ENCODE measurements around the gene SEC14L5. TPM values are rescaled to one million over a fixed set of nuclear protein-coding genes. Genes with fewer than 3 reads are reported as not detected.

Gene SEC14L5
- total RNA-seq, 1 donor from 2014 or later: not detected

DNA sequence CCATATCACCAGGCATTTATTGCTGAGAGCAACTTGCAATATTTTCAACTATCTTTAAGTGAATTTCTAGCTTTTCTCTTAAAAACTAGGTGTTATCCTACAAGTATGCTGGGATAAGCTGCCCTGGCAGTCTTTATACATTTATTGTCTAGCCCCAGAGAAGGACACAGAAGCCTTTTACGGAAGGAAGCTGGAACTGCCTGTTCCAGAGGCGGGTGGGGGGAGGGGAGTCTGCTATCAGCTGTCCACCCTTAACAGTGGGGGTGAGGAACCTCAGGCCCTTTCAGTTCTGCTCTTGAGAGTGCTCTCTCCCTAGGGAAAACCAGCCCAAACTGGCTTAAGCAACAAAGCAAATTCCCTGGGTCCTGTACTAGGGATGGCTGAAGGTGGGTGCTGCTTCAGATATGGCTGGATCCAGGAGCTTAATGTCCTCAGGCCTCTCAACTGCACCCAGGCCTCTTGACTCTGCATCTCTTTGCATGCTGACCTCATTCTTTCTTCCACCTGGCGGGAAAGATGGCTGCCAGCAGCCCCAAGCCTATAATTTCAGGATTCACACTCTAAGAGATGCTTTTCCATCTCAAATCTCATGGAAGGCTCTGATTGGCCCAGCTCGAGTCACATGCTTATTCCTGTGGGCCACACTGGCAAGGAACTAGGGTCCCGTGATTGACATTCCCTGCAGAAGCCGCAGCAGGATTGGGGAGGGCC is 59.0 kb downstream of the SEC14L5 start:
- no peak for DNase-seq

DNA sequence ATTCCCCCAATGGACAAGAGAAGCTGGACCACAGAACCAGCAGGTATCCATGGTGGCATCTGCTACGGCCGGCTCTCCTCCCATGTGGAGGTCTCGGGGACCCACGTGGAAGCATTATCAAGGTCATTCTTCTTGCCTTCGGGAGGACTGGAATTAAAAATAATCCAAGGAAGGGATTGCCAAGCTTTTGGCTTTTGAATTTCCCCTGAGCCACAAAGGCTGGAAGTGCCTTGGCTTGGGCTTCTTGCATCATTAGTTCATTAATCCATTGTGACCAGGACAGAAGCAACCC is 59.5 kb downstream of the SEC14L5 start:
- no peak for DNase-seq

DNA sequence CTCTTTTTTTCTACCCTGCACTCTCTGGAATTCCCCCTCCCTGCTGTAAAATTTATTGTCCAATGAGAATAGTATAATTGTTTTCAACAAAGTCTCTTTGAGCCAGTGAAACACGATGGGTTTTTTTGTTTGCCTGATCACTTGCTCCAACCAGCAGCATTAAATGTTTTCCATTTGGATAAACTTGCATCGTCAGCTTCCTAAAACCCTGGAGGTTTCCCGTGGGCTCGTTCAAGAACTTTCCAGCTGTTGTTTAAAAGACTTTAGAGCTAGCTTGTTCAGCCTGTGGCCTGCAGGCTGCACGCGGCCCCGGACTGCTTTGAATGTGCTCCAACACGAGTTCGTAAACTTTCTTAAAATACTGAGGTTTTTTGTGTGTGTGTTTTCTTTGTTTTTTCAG is 60.7 kb downstream of the SEC14L5 start:
- no peak for DNase-seq

DNA sequence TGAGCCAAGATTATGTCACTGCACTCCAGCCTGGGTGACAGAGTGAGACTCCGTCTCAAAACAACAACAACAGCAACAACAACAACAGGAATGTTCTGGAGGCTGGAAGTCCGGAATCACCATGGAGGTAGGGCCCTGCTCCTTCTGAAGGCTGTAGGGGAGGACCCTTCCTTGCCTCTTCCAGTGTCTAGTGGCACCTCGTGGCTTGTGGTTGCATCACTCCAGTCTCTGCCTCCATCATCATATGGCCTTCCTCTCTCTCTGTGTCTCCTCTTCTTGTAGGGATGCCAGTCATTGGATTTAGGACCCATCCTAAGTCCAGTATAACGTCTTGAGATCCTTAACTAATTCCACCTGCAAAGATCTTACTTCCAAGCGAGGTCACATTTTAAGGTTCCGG is 61.6 kb downstream of the SEC14L5 start:
- no peak for DNase-seq

DNA sequence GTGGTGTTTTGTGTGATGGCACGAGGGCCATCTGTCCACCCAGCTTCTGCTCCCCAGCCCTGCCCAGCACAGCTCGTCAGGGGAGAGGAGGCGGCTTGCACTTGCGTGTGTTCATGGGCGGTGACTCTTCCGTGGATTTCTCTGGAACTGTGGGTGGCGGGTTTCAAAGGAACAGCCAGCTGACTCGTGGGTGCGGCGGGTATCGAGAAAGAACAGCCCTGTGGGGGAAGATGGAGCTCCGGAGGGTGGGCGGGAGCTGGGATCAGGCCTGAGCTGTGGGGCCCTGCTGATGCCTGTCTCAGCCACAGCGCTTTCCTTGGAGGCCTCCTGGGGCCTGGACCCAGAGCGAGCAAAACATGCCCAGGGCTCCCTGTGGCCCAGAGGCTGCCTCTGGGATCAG is 62.4 kb downstream of the SEC14L5 start:
- DNase-seq: no peak

- DNase-seq: no peak
Observed at GRCh38 chr16:5022521-5022920, 64.4 kb downstream of the SEC14L5 start.

DNA sequence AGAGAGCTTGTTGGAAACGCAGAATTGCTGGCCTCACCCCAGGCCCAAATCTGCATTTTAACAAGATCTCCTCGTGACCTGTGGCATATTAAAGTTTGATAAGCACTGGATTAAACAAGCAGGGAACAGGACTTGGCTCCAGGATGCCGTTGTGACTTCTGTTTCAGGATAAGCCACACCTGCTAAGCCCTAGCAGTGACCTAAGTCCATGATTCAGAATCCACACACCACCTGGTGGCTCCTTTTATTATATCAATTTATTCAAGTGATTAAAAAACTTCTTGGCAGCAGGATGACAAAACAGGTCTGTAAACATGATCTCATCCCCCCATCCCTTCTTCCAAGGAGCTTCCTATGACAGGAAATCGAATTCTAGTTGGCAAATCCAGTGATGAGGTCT is 66.5 kb downstream of the SEC14L5 start:
- peak; percentile 59 for DNase-seq

DNA sequence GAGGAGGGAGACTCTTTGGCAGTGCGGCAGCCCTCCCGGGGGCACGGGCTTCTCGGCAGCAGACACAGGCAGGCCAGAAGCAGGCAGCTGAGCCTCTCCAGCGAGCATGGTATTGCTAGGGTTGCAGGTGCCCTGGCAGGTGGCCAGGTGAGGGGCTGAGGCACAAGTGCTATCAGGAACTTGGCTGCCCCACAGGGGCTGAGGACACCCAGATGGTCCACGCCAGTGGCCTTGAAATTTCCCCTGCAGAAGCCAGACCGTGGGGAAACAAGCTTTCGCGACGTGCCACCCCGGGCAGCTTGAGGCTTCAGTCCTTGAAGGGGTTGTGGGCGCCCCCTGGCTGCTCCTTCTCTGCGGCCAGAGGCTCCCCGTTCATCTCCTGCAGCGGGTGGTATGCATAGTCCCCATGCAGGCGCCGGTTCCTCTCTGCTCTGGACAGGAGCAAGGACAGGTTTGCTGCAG is 67.1 kb downstream of the SEC14L5 start:
- peak; percentile 40 for DNase-seq

GRCh38 chr16:5026664-5027063 is 68.5 kb downstream of the SEC14L5 start:
- no peak for DNase-seq

- no peak for DNase-seq
Observed at GRCh38 chr16:5027086-5027485, 69.0 kb downstream of the SEC14L5 start.

DNA sequence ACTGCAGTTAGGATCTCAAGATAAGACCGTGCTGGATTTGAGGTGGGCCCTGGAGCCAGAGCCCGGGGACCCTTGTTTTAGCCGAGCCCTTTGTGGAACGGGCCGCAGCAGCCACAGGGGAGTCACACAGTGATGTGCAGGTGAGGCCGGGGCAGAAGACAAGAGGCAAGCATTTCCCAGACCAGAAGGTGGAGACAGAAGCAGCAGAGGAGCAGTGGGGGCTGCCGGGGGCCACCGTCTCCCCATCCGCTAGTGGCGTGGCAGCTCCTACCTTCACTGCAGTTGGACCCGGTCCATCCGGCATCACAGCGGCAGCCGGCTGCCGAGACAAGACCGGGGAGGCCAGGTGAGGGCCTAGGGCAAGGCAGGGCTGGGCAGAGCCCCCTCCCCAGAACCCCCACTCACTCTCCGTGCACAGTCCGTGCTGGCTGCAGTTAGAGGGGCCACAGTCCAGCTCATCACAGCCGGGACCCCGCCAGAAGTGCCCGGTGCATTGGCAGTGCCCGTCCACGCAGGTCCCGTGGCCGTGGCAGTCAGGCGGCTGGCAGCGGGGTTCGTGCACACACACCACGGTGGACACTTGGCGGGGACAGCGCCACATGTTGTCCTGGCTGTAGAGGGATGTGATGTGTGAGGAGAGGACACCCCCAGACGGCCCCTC is 69.6 kb downstream of the SEC14L5 start:
- DNase-seq: no peak

- DNase-seq: no peak
Observed at GRCh38 chr16:5028950-5029475, 70.9 kb downstream of the SEC14L5 start.

DNA sequence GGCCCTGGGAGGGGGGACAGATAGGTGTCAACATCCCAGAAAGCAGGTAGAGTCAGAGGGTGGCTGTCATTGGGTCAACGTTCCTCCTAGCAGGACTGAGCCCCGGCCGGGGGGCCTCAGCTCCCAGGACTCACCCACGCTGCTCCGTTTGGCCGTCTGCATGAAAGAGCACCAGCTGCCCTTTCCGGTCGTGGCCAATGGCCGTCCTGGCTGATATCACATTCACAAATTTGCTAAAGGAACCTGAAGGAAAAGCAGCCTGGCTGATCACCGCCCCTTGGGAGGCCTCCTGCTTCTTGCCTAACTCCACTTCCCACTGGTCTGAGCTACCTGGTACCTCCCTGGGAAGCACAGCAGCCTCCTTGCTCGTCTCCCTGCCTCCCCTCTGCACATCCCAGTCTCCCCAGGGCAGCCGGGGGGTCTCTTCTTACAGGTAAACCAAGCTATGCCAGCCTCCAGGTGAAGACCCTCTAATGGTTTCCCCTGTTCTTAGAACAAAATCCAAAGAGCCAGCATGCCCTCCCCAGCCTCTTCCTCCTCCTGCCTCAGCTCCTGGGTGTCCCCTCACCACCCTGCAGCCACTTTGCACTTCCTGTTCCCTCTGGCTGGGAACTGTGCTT is 72.2 kb downstream of the SEC14L5 start:
- no peak for DNase-seq

- DNase-seq: no peak
Observed at GRCh38 chr16:5031601-5032000, 73.5 kb downstream of the SEC14L5 start.

DNA sequence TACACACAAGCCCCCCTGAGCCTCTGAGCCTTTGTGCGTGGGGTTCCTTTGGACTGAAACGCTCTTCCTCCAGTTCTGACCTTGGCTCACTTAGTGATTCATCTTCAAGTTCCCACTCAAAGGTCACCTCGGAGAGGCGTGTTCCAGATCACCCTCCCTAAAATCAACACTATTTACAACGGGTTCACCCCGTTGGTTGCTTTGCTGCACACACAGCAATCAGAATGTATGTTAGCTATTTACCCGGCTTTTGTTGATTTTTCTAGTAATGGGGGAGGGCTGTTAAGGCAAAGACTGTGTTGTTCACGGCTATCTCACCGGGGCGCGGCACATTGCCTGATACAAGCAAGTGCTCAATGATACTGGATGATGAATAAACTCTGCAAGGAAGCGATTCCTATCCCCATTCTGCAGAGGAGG is 74.6 kb downstream of the SEC14L5 start:
- DNase-seq: no peak

DNA sequence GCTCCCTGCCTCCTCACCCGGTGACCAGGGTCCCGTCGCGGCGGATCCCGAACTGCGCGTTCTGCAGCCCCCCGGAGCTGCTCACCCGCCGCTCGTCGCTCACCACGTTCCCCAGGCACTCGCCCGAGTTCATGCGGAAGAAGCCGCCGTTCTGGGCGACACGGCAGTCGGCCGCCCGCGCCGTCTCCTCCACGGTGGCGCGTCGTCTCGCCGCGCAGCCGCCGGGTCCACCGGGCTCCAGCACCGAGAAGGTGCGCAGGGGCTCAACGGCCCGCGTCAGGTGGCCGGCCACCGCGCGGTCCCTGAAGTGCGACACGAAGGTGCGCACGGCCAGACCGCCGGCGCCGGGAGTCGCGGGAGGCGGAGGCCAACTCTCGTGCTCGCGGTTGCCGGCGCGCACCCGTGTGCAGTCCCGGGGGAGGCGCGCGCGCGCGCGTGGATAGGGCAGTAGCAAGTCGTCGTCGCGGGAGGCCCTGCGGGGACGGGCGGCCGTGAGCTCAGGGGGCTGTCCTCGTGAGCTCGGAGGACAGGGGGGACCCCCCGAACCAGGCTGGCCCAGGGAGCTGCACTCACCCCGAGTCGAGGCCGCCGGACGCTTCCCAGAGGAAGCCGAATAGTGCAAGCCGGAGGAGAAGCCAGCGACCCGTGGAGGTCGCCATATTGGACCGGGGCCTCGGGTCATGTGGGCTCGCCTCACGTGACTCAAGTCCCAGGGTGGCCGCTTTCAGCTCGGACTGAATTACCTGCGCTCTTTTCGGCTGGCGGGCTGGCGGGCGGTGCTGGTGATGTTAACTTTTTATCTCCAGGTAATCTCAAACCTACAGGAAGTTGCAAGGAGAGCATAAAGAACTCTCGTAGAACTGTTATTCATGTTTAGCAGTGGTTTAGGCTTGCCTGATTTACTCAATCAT is 75.4 kb downstream of the SEC14L5 start, which contains the start of gene NAGPA:
NAGPA (minus strand) TSS at position 680 of the 911 bp plus-strand sequence; CDS start at position 659, 21 bp downstream.
- DNase-seq: peak; percentile 91

- no peak for DNase-seq
Observed at GRCh38 chr16:5034167-5034523, 76.0 kb downstream of the SEC14L5 start.

GRCh38 chr16:5035909-5036227 is 77.7 kb downstream of the SEC14L5 start:
- no peak for DNase-seq

DNA sequence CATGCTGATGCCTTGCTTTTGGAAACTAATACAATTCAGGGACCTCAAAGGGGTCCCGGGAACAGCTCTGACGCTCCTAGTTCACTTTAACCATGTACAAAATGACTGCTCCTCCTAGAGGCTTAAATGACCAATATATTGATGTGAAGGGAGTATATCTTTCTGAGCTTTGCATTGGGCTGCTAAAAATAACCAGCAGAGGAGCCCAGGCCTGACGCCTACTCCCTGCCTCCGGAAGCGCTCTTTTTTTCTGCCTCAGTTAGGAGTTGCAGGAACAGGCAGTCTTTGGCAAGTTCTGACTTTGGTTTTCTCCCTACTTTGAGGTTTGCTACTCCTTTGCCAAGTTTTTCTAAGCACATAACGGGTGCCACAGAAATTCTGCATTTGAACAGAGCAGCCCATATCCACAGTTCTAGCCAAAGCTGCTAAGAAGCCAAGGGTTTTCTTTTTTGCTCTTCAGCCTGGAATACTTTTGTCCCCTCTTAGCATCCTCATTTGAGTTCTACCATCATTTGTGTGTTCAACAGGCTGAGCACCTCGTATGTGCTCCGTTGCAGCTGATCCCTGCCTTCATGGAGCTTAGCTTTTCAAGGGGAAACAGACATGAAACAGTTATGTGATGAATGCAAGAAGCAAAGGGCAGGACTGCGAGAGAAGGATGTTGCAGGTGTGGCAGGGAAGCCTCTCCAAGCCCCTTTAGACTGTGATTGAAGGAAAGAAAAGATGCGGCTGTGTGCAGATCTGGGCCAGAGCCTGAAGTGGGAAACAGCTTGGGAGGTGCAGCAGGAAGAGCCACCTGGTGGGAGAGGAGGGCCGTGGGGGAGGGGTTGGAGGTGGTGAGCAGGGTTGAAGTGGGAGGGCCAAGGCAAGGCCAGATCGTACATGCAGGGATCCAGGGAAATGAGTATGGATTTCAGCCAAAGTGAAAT is 78.4 kb downstream of the SEC14L5 start:
- DNase-seq: no peak

- DNase-seq: no peak
Observed at GRCh38 chr16:5040451-5040850, 82.3 kb downstream of the SEC14L5 start.

DNA sequence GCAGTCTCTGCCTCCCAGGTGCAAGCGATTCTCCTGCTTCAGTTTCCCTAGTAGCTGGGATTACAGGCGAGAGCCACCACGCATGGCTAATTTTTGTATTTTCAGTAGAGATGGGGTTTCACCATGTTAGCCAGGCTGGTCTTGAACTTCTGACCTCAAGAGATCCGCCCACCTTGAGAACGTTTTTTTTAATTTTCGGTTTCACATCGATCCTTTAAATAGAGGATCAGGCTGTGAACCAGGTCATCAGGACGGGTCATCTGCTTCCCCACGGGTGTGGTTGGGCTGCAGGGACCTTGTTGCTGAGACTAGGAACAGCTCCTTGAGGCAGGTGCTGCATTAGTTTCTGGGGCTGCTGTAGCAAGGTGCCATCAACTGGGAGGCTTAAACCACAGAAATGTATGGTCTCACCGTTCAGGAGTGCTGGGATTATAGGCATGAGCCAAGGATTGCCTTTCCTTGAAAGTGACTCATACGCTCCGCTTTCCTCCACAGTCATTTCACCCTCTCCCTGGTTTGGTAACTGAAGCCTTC is 83.5 kb downstream of the SEC14L5 start:
- DNase-seq: no peak

Measured in dermis blood vessel endothelial cell (primary cell).